Measurements from ENCODE around the gene NMUR1. TPM values are rescaled to one million over a fixed set of nuclear protein-coding genes. Genes with fewer than 3 reads are reported as not detected.
A peak's percentile ranks its signal among the peaks of the same experiment; 100 is the strongest.

NMUR1 gene
- total and polyA plus RNA-seq, 7 donors, result 0.03 to 0.10 (median 0.06) TPM; not detected in 1

DNA sequence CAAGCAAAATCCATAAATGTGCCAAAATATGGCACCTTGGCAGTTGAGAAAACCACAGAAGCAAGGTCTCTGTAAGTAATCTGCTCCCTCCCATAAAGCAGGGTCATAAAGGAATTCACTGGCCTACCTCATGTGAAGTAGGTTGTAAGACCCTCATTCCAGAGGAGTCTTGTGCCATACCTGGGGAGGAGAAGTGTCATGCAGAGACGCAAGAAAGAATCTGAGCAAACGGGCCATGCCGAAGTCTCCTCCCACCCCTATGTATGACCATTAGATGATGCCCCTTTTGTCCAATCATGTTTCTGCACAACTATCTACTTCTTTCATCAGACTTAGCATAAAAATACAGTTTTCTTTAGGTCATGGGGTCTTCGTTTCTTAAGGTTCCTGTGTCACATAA lies 14.6 kb downstream of the NMUR1 start:
- Histone ChIP-seq H3K27me3 (ENCODE audit: insufficient read depth in 3 of 3, low read length in 2 of 3) (no peaks in the 10 kb centered on the region), H3K27ac (no peak overlapping the region), H3K4me1 (peaks cover 20% of the 10 kb centered on the region), H3K9me3 (no peaks in the 10 kb centered on the region), H3K36me3 (ENCODE audit: insufficient read depth in 1 of 2, low read depth in 1 of 2) (no peaks in the 10 kb centered on the region), H3K4me3 (no peak overlapping the region)
- TF ChIP-seq, protein P1, sequence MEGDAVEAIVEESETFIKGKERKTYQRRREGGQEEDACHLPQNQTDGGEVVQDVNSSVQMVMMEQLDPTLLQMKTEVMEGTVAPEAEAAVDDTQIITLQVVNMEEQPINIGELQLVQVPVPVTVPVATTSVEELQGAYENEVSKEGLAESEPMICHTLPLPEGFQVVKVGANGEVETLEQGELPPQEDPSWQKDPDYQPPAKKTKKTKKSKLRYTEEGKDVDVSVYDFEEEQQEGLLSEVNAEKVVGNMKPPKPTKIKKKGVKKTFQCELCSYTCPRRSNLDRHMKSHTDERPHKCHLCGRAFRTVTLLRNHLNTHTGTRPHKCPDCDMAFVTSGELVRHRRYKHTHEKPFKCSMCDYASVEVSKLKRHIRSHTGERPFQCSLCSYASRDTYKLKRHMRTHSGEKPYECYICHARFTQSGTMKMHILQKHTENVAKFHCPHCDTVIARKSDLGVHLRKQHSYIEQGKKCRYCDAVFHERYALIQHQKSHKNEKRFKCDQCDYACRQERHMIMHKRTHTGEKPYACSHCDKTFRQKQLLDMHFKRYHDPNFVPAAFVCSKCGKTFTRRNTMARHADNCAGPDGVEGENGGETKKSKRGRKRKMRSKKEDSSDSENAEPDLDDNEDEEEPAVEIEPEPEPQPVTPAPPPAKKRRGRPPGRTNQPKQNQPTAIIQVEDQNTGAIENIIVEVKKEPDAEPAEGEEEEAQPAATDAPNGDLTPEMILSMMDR (IDR thresholded peaks at IDR 0.05), result no peak
- ATAC-seq (no peak), DNase-seq (no peak)
- WGBS, 3 donors, result 93 to 96% (median 94%) methylated on average over 4 of the region's 4 CpGs
- intact Hi-C loops (cut with DNase I), result loop anchor here (5.0 kb wide), 2 partner anchors 42 to 87 kb away; no protein-coding TSS in a partner anchor

GRCh38 chr2:231514951-231515297 lies 15.3 kb downstream of the NMUR1 start:
- DNase-seq (no peak), ATAC-seq (peak in 1 of 4 donors; percentile 17)
- no peaks in the 10 kb centered on the region for H3K27me3 ChIP-seq (ENCODE audit: insufficient read depth in 3 of 3, low read length in 2 of 3)
- intact Hi-C loops (cut with DNase I), result loop anchor here (5.0 kb wide), 3 partner anchors 42 to 87 kb away; no protein-coding TSS in a partner anchor
- 13 to 15% (median 15%) methylated on average over 7 of the region's 7 CpGs for WGBS, 3 donors
- no peaks in the 10 kb centered on the region for H3K9me3 ChIP-seq
- H3K4me3 ChIP-seq, result peak overlapping the region; percentile 85
- H3K36me3 ChIP-seq (ENCODE audit: insufficient read depth in 1 of 2, low read depth in 1 of 2), result no peaks in the 10 kb centered on the region
- H3K4me1 ChIP-seq, result peaks cover 20% of the 10 kb centered on the region
- peak overlapping the region; percentile 97 for H3K27ac ChIP-seq
- TF ChIP-seq, protein P1 (IDR thresholded peaks at IDR 0.05), result no peak

GRCh38 chr2:231514225-231514950 lies 15.9 kb downstream of the NMUR1 start:
- TF ChIP-seq, protein P1 (IDR thresholded peaks at IDR 0.05), result no peak
- Histone ChIP-seq H3K36me3 (ENCODE audit: insufficient read depth in 1 of 2, low read depth in 1 of 2) (no peaks in the 10 kb centered on the region), H3K27ac (peak overlapping the region; percentile 97), H3K4me1 (peaks cover 20% of the 10 kb centered on the region), H3K27me3 (ENCODE audit: insufficient read depth in 3 of 3, low read length in 2 of 3) (no peaks in the 10 kb centered on the region), H3K4me3 (peak overlapping the region; percentile 85), H3K9me3 (no peaks in the 10 kb centered on the region)
- DNase-seq (peak; percentile 99), ATAC-seq (peak; percentile 97 to 99 (median 99))
- 1% methylated on average over 87 of the region's 87 CpGs for WGBS, 3 donors
- intact Hi-C loops (cut with DNase I), result loop anchor here in 1 of 2 donors (5.0 kb wide), 1 partner anchor 47 kb away; no protein-coding TSS in a partner anchor

GRCh38 chr2:231513746-231514224 lies 16.5 kb downstream of the NMUR1 start:
- H3K4me3 ChIP-seq, result peak overlapping the region; percentile 85
- H3K36me3 ChIP-seq (ENCODE audit: insufficient read depth in 1 of 2, low read depth in 1 of 2), result no peaks in the 10 kb centered on the region
- no peaks in the 10 kb centered on the region for H3K9me3 ChIP-seq
- no peak for DNase-seq
- peak overlapping the region; percentile 97 for H3K27ac ChIP-seq
- TF ChIP-seq, protein P1 (IDR thresholded peaks at IDR 0.05), result no peak
- 14 to 16% (median 15%) methylated on average over 7 of the region's 7 CpGs for WGBS, 3 donors
- intact Hi-C loops (cut with DNase I), result loop anchor here in 1 of 2 donors (5.0 kb wide), 1 partner anchor 46 kb away; no protein-coding TSS in a partner anchor
- no peak for ATAC-seq
- H3K27me3 ChIP-seq (ENCODE audit: insufficient read depth in 3 of 3, low read length in 2 of 3), result no peaks in the 10 kb centered on the region
- peaks cover 20% of the 10 kb centered on the region for H3K4me1 ChIP-seq
